ENCODE results near the gene SNORC.

SNORC gene

DNA sequence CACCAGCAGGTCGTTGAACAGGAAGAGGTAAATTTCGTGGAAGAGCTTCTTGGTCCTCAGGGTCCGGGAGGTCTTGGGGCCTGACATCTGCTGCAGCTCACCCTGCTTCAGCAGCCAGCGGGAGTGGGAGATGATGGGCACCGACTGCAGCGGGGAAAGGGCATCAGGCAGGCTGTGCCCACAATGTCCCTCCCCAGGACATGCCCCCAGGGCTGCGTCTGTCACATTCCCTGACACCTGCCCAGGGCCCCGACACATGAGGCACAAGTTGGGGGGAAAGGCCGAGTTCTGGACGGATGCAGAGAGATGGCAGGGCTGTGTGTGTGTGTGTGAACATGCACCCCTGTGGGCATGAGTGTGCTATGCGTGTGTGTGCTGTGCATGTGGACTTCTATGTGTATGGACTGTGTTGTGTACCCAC lies 13.9 kb downstream of the SNORC start:
- Histone ChIP-seq H3K27me3 (ENCODE audit: insufficient read depth, insufficient read length) (no peaks in the 10 kb centered on the region), H3K36me3 (ENCODE audit: insufficient read depth, insufficient read length, low read length) (no peaks in the 10 kb centered on the region), H3K9me3 (ENCODE audit: insufficient read depth, low read length) (no peaks in the 10 kb centered on the region), H3K4me1 (ENCODE audit: insufficient read depth, insufficient read length) (peaks cover 9% of the 10 kb centered on the region), H3K9ac (ENCODE audit: insufficient read length, low read depth) (no peak overlapping the region), H3K4me3 (ENCODE audit: insufficient read length, low read depth) (no peak overlapping the region)
- no peak for DNase-seq (ENCODE audit: low read depth, low spot score)
- TF ChIP-seq ZNF274 (IDR thresholded peaks at IDR 0.05; ENCODE audit: low read depth, low read length) (no peak), SUZ12 (IDR thresholded peaks at IDR 0.05; ENCODE audit: extremely low read depth, insufficient read depth, insufficient read length) (no peak), YY1 (IDR thresholded peaks at IDR 0.05; ENCODE audit: insufficient read depth, insufficient read length) (no peak)

DNA sequence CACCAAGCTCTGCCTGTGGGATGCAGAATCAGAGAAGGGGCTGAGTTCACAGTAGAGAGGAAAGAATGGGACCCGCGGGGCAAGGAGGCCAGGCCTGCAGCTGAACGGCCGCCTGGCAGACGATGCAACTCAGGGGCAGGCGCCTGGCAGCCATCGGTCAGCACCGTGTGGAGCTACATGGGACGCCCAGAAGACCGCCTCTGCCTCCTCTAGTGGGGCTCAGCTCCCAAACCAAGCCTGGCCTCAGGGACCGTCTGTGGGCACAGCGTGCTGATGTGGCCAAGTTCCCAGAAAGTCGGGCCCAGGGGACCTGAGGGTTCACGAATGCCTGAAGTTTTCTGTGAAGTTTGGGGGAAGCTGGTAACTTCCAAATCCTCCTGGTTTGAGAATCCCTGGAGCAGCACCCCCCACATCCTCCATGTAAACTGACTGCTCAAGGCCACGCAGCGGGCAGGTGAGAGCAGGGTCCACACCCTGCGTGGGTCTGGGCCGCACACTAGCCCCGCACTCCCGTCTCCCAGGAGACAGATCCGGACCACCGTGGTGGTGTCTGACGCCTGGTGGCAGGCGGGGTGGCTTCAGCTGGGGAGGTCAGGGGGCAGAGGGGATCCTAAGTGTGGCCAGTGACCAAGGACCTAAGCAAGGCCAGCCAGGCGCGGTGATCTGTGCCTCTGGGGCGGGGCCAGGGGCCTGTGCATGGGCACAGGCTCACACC lies 14.6 kb downstream of the SNORC start:
- H3K36me3 ChIP-seq (ENCODE audit: insufficient read depth, insufficient read length, low read length) = no peaks in the 10 kb centered on the region
- no peak overlapping the region for H3K4me3 ChIP-seq (ENCODE audit: insufficient read length, low read depth)
- DNase-seq (ENCODE audit: low read depth, low spot score) = no peak
- peaks cover 9% of the 10 kb centered on the region for H3K4me1 ChIP-seq (ENCODE audit: insufficient read depth, insufficient read length)
- no peaks in the 10 kb centered on the region for H3K9me3 ChIP-seq (ENCODE audit: insufficient read depth, low read length)
- no peak overlapping the region for H3K9ac ChIP-seq (ENCODE audit: insufficient read length, low read depth)
- H3K27me3 ChIP-seq (ENCODE audit: insufficient read depth, insufficient read length) = no peaks in the 10 kb centered on the region
- no peak for TF ChIP-seq ZNF274 (IDR thresholded peaks at IDR 0.05; ENCODE audit: low read depth, low read length)
- no peak for TF ChIP-seq SUZ12 (IDR thresholded peaks at IDR 0.05; ENCODE audit: extremely low read depth, insufficient read depth, insufficient read length)
- no peak for TF ChIP-seq YY1 (IDR thresholded peaks at IDR 0.05; ENCODE audit: insufficient read depth, insufficient read length)

DNA sequence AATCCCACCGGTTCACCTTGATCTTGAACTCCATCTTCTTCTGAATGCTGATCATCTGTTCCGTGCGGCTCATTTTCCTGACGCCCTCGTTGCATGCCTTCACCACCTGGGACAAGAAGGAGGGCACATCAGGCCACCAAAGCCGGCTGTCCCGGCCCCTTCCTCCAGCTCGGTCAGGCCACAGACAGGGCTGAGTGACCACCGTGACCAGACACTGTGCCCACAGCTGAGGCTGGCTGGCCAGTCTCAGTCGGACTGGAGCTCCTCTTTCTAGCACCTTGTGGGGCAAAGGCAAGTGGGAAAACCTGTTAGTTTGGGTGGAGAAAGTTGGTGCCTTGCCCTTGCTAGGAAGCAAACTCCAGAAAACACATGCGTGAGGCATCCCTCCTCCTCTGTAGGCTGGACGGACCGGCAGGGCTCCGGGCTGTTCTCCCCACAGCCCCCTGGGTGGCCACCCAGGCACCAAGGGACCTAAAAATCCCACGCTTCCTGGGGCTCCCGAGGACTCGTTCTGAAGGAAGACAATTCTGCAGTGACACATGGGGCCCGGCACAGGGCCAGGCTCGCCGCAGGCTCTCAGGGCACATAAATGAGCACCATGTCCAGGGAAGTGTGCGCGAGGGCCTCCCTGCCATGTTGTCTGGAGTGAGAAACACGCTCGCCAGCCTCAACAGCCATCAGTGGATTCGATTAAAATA lies 15.3 kb downstream of the SNORC start:
- no peak for DNase-seq (ENCODE audit: low read depth, low spot score)
- Histone ChIP-seq H3K4me3 (ENCODE audit: insufficient read length, low read depth) (no peak overlapping the region), H3K27me3 (ENCODE audit: insufficient read depth, insufficient read length) (no peaks in the 10 kb centered on the region), H3K4me1 (ENCODE audit: insufficient read depth, insufficient read length) (peaks cover 9% of the 10 kb centered on the region), H3K36me3 (ENCODE audit: insufficient read depth, insufficient read length, low read length) (no peaks in the 10 kb centered on the region), H3K9me3 (ENCODE audit: insufficient read depth, low read length) (no peaks in the 10 kb centered on the region), H3K9ac (ENCODE audit: insufficient read length, low read depth) (no peak overlapping the region)
- TF ChIP-seq ZNF274 (IDR thresholded peaks at IDR 0.05; ENCODE audit: low read depth, low read length) (no peak), SUZ12 (IDR thresholded peaks at IDR 0.05; ENCODE audit: extremely low read depth, insufficient read depth, insufficient read length) (no peak), YY1 (IDR thresholded peaks at IDR 0.05; ENCODE audit: insufficient read depth, insufficient read length) (no peak)

DNA sequence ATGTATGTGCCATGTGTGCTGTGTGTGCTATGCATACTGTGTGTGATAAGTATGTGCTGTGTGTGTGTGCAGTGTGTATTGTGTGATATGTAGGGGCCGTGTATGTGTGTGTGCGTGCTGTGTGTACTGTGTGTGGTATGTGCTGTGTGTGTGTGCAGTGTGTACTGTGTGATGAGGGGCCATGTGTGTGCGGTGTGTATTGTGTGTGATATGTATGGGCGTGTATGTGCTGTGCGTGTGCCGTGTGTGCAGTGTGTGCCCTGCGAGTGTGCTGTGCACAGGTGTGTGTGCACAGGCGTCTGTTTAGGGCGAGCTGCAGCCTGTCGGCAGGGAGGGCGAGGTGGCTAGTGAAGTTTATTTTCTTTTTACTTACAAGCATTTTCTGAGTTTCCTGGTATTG lies 16.1 kb downstream of the SNORC start:
- no peak overlapping the region for H3K9ac ChIP-seq (ENCODE audit: insufficient read length, low read depth)
- H3K4me1 ChIP-seq (ENCODE audit: insufficient read depth, insufficient read length) = peaks cover 10% of the 10 kb centered on the region
- no peak for DNase-seq (ENCODE audit: low read depth, low spot score)
- no peaks in the 10 kb centered on the region for H3K36me3 ChIP-seq (ENCODE audit: insufficient read depth, insufficient read length, low read length)
- no peak for TF ChIP-seq YY1 (IDR thresholded peaks at IDR 0.05; ENCODE audit: insufficient read depth, insufficient read length)
- no peak for TF ChIP-seq SUZ12 (IDR thresholded peaks at IDR 0.05; ENCODE audit: extremely low read depth, insufficient read depth, insufficient read length)
- TF ChIP-seq ZNF274 (IDR thresholded peaks at IDR 0.05; ENCODE audit: low read depth, low read length) = no peak
- H3K27me3 ChIP-seq (ENCODE audit: insufficient read depth, insufficient read length) = no peaks in the 10 kb centered on the region
- no peaks in the 10 kb centered on the region for H3K9me3 ChIP-seq (ENCODE audit: insufficient read depth, low read length)
- H3K4me3 ChIP-seq (ENCODE audit: insufficient read length, low read depth) = no peak overlapping the region

DNA sequence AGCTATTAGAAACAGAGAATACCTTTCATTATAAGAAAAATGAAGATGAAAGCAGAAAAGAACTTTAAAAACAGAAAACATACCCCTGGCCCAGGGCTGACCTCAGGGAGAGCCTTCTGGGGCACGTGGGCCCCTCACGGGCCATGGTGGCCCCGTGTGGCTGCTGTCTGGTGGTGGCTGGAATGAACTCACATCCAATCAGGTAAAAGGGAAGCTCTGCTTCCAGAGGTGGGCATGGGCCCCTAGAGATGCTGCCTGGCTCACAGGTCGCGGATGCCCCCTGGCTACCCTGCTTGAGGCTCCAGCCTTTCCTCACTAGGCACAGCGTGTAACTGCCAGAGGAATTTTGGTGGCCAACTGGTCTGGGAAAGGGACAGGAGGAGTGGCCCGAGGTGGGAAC lies 16.6 kb downstream of the SNORC start:
- DNase-seq (ENCODE audit: low read depth, low spot score) = no peak
- TF ChIP-seq ZNF274 (IDR thresholded peaks at IDR 0.05; ENCODE audit: low read depth, low read length) (no peak), YY1 (IDR thresholded peaks at IDR 0.05; ENCODE audit: insufficient read depth, insufficient read length) (no peak), SUZ12 (IDR thresholded peaks at IDR 0.05; ENCODE audit: extremely low read depth, insufficient read depth, insufficient read length) (no peak)
- peak overlapping the region; percentile 11 for H3K9ac ChIP-seq (ENCODE audit: insufficient read length, low read depth)
- no peaks in the 10 kb centered on the region for H3K27me3 ChIP-seq (ENCODE audit: insufficient read depth, insufficient read length)
- no peaks in the 10 kb centered on the region for H3K9me3 ChIP-seq (ENCODE audit: insufficient read depth, low read length)
- H3K4me3 ChIP-seq (ENCODE audit: insufficient read length, low read depth) = no peak overlapping the region
- H3K4me1 ChIP-seq (ENCODE audit: insufficient read depth, insufficient read length) = peaks cover 14% of the 10 kb centered on the region
- H3K36me3 ChIP-seq (ENCODE audit: insufficient read depth, insufficient read length, low read length) = no peaks in the 10 kb centered on the region

DNA sequence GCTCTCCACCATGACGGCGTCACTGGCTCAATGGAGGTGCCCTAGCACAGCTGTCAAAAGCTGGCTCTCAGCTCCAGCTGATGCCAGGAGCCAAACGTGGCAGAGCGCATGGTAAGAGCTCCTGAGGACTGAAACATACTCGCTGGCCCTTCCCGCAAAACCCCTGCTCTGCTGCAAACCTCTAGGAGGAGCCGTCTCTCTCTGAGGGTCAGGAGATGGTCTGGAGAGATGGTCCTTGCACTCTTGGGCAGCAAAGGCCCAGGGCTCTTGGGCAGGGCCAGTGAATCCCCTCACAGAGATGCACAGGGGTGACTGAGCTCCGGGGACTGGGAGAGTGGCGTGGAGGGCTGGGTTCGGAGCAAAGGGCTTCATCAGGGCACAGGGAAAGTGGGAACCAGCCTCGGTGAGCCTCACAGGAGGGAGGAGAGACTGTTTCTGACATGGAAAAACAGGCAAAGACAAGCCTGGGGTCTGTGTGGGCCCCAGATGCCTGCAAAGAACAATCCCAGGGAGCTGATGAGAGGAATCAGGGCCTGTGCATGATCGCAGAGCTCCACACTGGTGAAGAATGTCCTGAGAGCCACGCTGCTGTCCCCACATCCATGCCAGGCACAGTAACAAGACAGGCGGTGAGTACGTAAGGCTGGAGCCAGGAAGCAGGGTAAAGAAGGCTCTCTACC lies 17.2 kb downstream of the SNORC start:
- DNase-seq (ENCODE audit: low read depth, low spot score) = no peak
- peak overlapping the region; percentile 11 for H3K9ac ChIP-seq (ENCODE audit: insufficient read length, low read depth)

More for the DNA sequence above, 17.2 kb downstream of the SNORC start:
- H3K4me3 ChIP-seq (ENCODE audit: insufficient read length, low read depth) = no peak overlapping the region
- H3K27me3 ChIP-seq (ENCODE audit: insufficient read depth, insufficient read length) = no peaks in the 10 kb centered on the region
- TF ChIP-seq YY1 (IDR thresholded peaks at IDR 0.05; ENCODE audit: insufficient read depth, insufficient read length) (no peak), ZNF274 (IDR thresholded peaks at IDR 0.05; ENCODE audit: low read depth, low read length) (no peak), SUZ12 (IDR thresholded peaks at IDR 0.05; ENCODE audit: extremely low read depth, insufficient read depth, insufficient read length) (no peak)
- H3K36me3 ChIP-seq (ENCODE audit: insufficient read depth, insufficient read length, low read length) = no peaks in the 10 kb centered on the region
- H3K9me3 ChIP-seq (ENCODE audit: insufficient read depth, low read length) = no peaks in the 10 kb centered on the region
- peaks cover 14% of the 10 kb centered on the region for H3K4me1 ChIP-seq (ENCODE audit: insufficient read depth, insufficient read length)

Data from NT2/D1 (cell line).